GM12892 (cell line): ENCODE data around the gene CDH13.

Experiments used
- POLR2A ChIP-seq: IDR thresholded peaks from 2 replicates; pipeline ENCODE4 v1.6.1; 2011; ENCODE audit warnings: low read depth, low read length, control low read depth
- POLR2AphosphoS5 ChIP-seq: IDR thresholded peaks from 2 replicates; pipeline ENCODE4 v1.6.1; 2011; ENCODE audit warnings: low read depth, low read length, control low read depth

DNA sequence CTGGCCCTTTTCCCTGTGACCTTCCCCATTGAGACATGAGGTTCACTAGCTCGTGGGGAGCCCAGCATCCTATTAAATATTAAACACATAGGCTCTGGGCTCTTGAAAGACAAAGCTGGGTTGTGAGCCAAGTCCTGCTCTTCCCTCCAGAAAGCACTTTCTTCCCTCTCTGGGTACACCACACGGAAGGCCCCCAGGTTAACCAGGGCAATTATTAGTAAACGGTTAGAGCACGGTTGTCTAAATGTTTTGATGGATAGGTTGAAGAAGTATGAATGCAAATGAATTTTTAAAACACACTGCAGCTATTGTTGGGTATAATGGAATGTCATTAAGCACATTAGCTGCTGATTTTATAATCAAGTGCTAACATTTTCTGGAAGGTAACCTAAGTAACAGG lies 32.7 kb upstream of the CDH13 start:
- TF ChIP-seq POLR2A (no peak), POLR2AphosphoS5 (no peak)
